ENCODE results near the gene APOB. TPM values are rescaled to one million over a fixed set of nuclear protein-coding genes. Genes with fewer than 3 reads are reported as not detected.

The APOB gene
- polyA plus RNA-seq, 3 donors from 2014 or later, result not detected

DNA sequence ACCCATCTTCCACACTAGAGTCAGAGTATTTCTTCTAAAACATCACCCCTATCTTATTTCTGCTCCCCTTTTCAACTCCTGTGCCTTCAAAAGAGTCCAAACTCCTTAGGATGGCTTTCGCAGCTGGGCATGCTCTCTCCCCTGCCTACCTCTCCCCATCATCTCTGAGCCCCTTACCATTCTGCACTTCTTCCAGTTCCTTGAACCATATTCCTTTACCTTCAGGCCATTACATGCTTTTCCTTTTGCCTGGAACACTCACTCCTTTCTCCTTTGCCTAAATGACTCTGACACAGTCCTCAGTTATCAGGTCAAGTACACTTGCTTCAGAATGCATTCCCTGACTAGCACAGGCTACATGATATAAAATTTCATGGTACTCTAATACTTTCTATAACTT lies 22.4 kb downstream of the APOB start:
- Mint-ChIP-seq H3K27me3 (ENCODE audit: low read depth in 3 of 3) (peaks cover 0 to 9% (median 2%) of the 10 kb centered on the region in 3 donors), H3K36me3 (no peaks in the 10 kb centered on the region), H3K4me3 (no peak overlapping the region)

DNA sequence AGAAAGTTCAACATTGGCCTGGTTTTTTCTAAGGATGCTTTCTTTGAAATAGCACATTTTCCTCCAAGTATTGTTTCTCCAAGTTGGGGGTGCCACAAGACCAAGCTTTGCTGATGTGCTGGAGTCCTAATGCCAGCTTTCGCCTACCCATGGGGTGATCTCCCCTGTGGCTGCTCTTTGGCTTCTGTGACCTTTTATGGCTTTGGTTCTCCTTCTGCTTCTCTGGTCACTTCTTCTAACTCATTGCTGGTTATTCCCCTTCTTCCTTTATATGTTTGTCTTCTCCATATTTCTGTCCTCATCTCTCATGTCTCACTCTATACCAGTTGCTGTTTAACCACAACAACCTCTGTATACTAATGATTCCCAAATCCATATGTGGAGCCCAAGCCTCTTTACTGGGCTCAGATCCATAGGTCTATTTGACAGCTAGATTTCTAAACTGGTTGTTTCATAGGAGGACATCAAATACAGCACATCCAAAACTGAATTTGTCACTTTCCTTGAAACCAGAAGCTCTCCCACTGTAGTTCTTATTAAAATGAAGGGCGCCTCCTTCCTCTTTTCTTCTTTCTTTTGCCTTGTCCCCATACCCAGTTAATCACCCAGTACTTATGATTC lies 23.1 kb downstream of the APOB start:
- no peaks in the 10 kb centered on the region for H3K9me3 Mint-ChIP-seq
- DNase-seq, result no peak
- H3K36me3 Mint-ChIP-seq, result no peaks in the 10 kb centered on the region
- H3K4me1 Mint-ChIP-seq, result no peaks in the 10 kb centered on the region
- H3K27me3 Mint-ChIP-seq (ENCODE audit: low read depth in 3 of 3), result peaks cover 0 to 9% (median 2%) of the 10 kb centered on the region in 3 donors
- no peak overlapping the region for H3K27ac Mint-ChIP-seq
- no peak overlapping the region for H3K4me3 Mint-ChIP-seq

More for the DNA sequence above, 22.4 kb downstream of the APOB start:
- Mint-ChIP-seq H3K9me3 (no peaks in the 10 kb centered on the region), H3K27ac (no peak overlapping the region), H3K4me1 (no peaks in the 10 kb centered on the region)
- DNase-seq, result no peak

DNA sequence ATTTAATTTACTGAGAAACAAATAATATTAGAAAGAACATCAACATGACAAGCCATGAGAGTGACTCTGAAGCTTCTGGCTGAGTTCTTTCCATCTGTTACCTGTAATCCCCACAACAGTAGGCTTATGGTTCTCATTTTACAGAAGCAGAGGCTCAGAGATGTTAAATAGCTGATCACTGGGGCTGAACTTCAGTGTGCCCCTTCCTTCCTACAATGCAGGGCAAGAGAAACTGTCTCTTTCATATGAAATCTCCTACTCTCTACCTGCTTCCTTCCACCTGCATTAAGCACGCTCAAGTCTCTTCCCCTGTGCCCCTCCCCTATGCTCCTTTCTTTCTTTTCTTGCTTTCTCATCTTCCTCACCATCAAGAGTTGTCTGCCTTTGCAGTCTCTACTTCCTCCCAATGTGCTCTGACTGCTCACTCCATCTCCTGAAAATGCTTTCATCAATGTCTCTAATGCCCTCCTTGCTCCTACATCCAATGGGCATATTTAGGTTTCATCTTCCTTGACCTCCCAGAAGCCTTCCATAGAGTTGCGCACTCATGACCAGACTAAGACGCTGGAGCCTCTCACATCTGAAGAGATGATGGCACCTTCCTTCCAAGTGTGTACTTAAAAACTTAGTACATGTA lies 23.7 kb downstream of the APOB start:
- DNase-seq, result no peak
- H3K27me3 Mint-ChIP-seq (ENCODE audit: low read depth in 3 of 3), result peaks cover 0 to 9% (median 2%) of the 10 kb centered on the region in 3 donors
- no peaks in the 10 kb centered on the region for H3K4me1 Mint-ChIP-seq
- H3K9me3 Mint-ChIP-seq, result no peaks in the 10 kb centered on the region
- H3K27ac Mint-ChIP-seq, result no peak overlapping the region
- no peak overlapping the region for H3K4me3 Mint-ChIP-seq
- H3K36me3 Mint-ChIP-seq, result no peaks in the 10 kb centered on the region

DNA sequence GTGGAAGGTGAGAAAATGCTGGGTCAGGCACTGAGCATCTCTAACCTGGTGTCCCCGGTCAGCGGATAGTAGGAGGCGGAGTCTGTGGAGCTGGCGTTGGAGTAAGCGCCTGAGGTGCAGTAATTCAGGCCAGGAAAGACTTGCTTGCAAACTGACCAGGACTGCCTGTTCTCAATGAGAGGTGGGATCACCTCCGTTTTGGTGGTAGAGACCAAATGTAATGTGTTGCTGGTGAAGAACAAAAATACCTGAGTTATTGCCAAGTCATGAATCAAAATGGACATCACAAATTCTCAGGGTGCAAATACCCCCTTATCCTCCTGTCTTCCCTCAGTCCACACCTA lies 24.2 kb downstream of the APOB start:
- Mint-ChIP-seq H3K4me1 (no peaks in the 10 kb centered on the region), H3K27ac (no peak overlapping the region), H3K9me3 (no peaks in the 10 kb centered on the region), H3K4me3 (no peak overlapping the region), H3K36me3 (no peaks in the 10 kb centered on the region), H3K27me3 (ENCODE audit: low read depth in 3 of 3) (peaks cover 0 to 9% (median 2%) of the 10 kb centered on the region in 3 donors)
- no peak for DNase-seq

DNA sequence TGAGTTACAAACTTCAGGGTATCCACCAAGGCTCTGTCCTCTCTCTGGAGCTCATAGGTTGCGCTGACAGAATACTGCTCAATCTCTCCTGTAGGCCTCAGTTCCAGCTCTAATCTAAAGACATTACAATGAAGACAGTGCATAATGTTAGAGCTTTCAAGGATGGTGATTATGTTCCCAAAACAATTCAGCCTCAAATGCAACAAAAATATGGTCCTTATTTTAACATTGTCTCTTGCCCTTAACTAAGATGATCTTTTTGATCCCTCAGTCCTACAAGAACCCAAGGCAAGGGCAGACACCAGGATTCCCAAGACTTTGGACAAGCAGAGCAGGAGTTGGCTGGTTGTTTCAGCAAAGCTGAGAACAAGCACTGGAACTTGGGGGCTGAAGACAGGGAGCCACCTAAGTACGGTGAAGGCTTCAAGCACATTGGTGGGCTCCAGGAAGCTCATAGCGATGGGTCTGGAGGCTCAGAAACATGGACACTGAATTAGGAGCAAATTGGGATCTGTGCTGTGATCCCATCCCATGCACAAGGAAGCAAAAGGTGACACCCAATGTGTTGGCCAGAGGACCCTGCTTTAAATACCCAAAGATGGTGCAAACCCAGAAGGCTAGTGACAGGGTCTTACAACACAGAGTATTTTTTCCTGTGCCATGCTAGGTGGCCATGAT lies 24.7 kb downstream of the APOB start:
- Mint-ChIP-seq H3K4me1 (no peaks in the 10 kb centered on the region), H3K27me3 (ENCODE audit: low read depth in 3 of 3) (peaks cover 0 to 9% (median 2%) of the 10 kb centered on the region in 3 donors), H3K4me3 (no peak overlapping the region), H3K9me3 (no peaks in the 10 kb centered on the region), H3K27ac (no peak overlapping the region), H3K36me3 (no peaks in the 10 kb centered on the region)
- no peak for DNase-seq

DNA sequence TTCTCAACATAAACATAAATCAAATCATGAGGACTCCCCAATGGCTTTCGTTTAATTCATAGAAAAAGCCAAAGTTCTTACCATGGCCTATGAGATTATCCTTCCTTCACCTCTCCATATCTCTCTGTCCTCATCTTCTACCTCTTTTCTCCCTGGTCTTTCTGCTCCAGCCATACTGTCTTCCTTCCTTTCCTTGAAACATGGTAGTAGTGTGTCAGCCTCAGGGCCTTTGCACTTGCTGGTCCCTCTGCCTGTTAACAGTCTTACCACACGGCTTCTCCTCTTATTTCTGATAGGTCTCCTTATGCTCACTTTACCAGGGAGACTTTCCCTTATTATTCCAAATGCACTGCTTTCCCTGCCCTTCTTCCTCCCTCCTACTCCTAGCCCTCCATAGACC lies 25.6 kb downstream of the APOB start:
- Mint-ChIP-seq H3K4me1 (no peaks in the 10 kb centered on the region), H3K4me3 (no peak overlapping the region), H3K36me3 (no peaks in the 10 kb centered on the region), H3K27ac (no peak overlapping the region), H3K27me3 (ENCODE audit: low read depth in 3 of 3) (peaks cover 4 to 9% (median 5%) of the 10 kb centered on the region in 3 donors), H3K9me3 (no peaks in the 10 kb centered on the region)
- DNase-seq, result no peak

DNA sequence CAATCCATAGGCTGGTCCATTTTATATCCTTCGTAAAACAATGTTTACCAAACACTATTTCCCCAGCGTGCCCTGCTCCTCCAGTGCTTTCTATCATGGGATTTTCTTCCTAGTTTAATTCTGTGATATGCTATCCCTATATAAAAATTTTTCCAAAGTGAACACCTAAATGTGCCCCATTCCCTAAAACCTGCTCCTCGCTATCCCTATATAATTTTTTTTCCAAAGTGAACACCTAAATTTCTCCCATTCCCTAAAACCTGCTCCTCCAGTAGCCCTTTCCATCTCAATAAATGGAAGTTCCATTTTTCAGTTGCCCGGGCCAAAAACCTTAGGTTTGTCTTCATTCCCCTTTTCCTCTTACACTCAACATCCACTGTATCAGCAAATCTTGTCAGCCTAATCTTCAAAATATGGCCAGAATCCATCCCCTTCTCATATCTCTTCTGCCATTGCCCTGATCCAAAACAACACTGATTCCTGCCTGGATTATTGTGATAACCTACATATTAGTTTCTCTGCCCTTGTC lies 26.1 kb downstream of the APOB start:
- no peak for DNase-seq
- Mint-ChIP-seq H3K27me3 (ENCODE audit: low read depth in 3 of 3) (peaks cover 4 to 9% (median 5%) of the 10 kb centered on the region in 3 donors), H3K9me3 (no peaks in the 10 kb centered on the region), H3K27ac (no peak overlapping the region), H3K4me3 (no peak overlapping the region), H3K36me3 (no peaks in the 10 kb centered on the region), H3K4me1 (no peaks in the 10 kb centered on the region)

DNA sequence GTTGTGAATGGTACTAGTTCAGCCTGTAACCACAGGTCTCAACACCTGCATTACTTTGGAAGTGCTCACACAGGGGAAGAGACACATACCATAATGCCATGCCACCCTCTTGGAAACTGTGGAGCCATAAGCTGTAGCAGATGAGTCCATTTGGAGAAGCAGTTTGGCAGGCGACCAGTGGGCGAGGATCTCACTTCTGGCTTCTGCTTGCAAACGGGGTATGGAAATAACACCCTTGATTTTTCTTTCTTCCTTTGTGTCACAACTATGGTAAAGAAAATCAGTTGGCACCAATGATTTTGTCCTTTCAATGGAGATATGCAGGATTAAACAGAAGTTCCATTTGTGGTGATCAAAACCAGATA lies 28.6 kb downstream of the APOB start:
- Mint-ChIP-seq H3K27ac (no peak overlapping the region), H3K4me1 (no peaks in the 10 kb centered on the region), H3K27me3 (ENCODE audit: low read depth in 3 of 3) (peaks cover 4 to 11% (median 5%) of the 10 kb centered on the region in 3 donors), H3K9me3 (peaks cover 0 to 2% (median 0%) of the 10 kb centered on the region in 6 donors), H3K36me3 (no peaks in the 10 kb centered on the region), H3K4me3 (no peak overlapping the region)
- no peak for DNase-seq

DNA sequence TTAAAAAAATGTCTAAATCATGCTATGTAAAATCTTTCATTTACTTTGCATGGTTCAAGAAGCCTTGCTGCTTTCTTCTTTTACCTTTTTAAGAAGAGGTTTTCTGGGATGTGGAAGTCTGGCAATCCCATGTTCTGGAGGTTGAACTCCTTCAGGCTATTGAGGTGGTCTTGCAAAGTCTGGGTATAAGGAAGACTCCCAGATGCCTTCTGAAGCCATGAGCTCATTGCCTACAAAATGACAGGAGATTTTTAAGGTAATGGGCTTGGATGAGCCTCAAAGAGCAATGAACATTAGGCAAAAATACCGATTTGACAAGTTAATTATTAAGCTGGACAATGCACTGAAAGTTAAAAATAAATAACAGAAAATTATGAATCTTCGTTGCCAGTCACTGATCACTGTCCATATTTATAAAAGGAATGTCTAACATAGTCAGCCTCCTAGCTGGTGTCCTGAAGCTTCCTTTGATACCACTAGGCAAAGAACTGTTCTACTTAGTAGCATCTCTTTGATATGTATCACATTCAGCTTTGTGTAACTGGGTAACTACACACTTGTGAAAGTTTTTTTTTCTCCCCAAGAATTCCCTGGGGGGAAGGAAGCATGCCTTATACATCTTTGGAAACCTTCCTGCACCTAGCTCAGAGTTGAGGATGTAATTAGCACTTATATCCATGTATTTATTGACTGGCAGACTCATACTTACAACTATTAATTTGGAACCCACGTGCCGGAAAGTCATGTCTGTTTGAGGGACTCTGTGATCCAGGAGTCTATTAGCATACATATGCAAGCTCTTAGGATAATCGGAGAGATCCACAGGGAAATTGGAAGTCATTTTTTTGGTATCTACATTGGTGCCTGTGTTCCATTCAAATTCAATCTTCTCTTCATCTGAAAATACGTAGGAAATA lies 29.3 kb downstream of the APOB start:
- Mint-ChIP-seq H3K4me3 (no peak overlapping the region), H3K27ac (no peak overlapping the region), H3K4me1 (no peaks in the 10 kb centered on the region), H3K27me3 (ENCODE audit: low read depth in 3 of 3) (peaks cover 4 to 11% (median 5%) of the 10 kb centered on the region in 3 donors), H3K9me3 (peaks cover 0 to 2% (median 0%) of the 10 kb centered on the region in 6 donors), H3K36me3 (no peaks in the 10 kb centered on the region)
- no peak for DNase-seq

DNA sequence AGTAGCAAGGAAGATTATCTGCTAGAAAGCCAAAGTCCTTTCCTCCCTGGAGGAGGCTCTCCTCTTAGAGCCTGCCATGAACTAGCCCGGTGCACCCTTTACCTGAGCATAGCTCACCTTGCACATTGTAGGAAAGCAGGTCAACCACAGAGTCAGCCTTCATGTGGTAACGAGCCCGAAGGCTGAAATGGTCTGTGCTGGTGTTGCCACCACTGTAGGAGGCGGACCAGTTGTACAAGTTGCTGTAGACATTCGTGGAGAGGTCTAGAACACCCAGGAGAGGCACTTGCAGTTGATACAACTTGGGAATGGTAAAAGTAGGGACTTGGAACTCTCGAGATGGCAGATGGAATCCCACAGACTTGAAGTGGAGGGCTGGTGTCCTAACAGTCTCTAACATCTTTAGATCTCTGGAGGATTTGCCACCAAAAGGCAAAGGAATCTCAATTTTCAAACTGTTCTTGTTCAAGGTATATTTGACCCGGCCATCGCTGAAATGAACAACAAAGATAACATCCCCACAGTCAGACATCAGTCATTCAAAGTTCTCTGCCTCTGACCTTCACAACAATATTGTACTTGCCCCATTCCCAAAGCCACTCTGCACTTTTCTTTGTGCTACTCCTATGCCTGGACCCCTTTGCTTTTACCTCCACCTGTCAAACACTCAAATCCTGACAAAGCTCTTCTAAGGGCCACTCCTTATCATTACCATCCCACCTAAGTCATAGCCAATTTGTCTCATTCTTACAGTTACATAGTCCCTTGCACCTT lies 30.6 kb downstream of the APOB start:
- no peaks in the 10 kb centered on the region for H3K4me1 Mint-ChIP-seq
- H3K27me3 Mint-ChIP-seq (ENCODE audit: low read depth in 3 of 3), result peaks cover 3 to 12% (median 4%) of the 10 kb centered on the region in 3 donors
- no peaks in the 10 kb centered on the region for H3K36me3 Mint-ChIP-seq
- DNase-seq, result no peak
- H3K27ac Mint-ChIP-seq, result no peak overlapping the region
- peaks cover 0 to 2% (median 0%) of the 10 kb centered on the region in 6 donors for H3K9me3 Mint-ChIP-seq
- no peak overlapping the region for H3K4me3 Mint-ChIP-seq

DNA sequence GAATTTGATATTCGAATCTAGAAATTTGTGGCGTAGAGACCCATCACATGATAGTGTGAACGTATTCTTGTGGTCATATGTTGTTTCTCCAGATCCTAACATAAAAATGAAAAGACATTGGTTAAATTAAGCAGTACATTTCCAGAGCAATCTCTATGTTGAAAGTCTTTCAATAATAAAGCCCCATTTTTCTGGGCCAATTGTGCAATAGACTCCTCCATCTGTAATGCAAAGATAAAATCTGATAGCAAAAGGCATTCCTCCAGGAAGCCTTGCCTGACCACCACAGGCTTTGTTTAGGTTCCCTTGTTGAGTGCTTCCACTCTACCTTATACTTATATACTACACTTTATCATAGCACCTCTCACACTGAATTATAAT lies 31.3 kb downstream of the APOB start:
- peaks cover 3 to 10% (median 4%) of the 10 kb centered on the region in 3 donors for H3K27me3 Mint-ChIP-seq (ENCODE audit: low read depth in 3 of 3)
- no peaks in the 10 kb centered on the region for H3K36me3 Mint-ChIP-seq
- no peak overlapping the region for H3K27ac Mint-ChIP-seq
- H3K4me3 Mint-ChIP-seq, result no peak overlapping the region
- no peak for DNase-seq
- H3K9me3 Mint-ChIP-seq, result peaks cover 0 to 2% (median 0%) of the 10 kb centered on the region in 6 donors
- no peaks in the 10 kb centered on the region for H3K4me1 Mint-ChIP-seq

DNA sequence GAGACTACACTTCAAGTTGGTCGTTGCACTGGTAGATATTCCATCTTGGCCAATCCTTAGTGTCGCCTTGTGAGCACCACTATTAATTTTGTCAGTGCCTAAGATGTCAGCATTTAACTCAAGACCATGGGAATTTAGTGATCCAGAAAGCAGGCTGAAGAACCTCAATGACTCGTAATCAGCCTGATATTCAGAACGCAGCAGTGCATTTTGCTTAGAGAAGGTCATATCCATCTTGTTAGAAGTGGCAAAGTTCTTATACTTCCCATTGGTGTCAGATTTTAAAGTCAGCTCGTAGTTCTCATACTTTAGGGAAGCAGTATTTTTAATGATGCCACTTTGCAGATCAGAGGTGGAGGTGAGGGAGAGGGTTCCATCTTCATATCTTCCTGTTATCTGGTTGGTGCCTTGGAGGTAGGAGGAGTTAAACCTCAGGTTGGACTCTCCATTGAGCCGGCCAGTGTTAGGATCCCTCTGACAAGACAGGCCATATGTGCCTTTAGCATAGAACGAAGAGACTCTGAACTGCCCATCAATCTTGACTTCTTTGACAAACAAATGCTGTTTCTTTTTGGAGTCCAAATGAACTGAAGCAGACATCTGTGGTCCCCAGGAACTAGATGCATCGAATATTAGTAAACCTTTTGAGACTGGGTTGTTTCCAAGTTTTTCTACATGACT lies 31.9 kb downstream of the APOB start:
- peaks cover 3 to 8% (median 4%) of the 10 kb centered on the region in 3 donors for H3K27me3 Mint-ChIP-seq (ENCODE audit: low read depth in 3 of 3)
- no peak for DNase-seq
- H3K36me3 Mint-ChIP-seq, result no peaks in the 10 kb centered on the region
- no peaks in the 10 kb centered on the region for H3K4me1 Mint-ChIP-seq
- no peak overlapping the region for H3K4me3 Mint-ChIP-seq
- H3K9me3 Mint-ChIP-seq, result peaks cover 0 to 2% (median 0%) of the 10 kb centered on the region in 6 donors
- H3K27ac Mint-ChIP-seq, result no peak overlapping the region
